H7 (cell line): ENCODE data around the gene CENPW. TPM values are rescaled to one million over a fixed set of nuclear protein-coding genes. Genes with fewer than 3 reads are reported as not detected.

Source experiments
- DNase-seq: peaks from one replicate; pipeline ENCODE4 v3.0.0; 2012
- H3K27me3 ChIP-seq: 2 replicates; pipeline ENCODE4 v1.6.0; 2011; ENCODE audit warnings: mild to moderate bottlenecking, low read length; ENCODE audit not compliant: control insufficient read depth, insufficient read depth
- H3K36me3 ChIP-seq: replicated peaks from 2 replicates; pipeline ENCODE4 v1.5.1; 2011; ENCODE audit warnings: low read length; ENCODE audit not compliant: control insufficient read depth, insufficient read depth
- H3K4me3 ChIP-seq: 2 replicates; pipeline ENCODE4 v1.5.1; 2011; ENCODE audit warnings: low read depth, mild to moderate bottlenecking, control low read depth, low read length, moderate library complexity; ENCODE audit not compliant: insufficient read depth
- total RNA-seq: library from RNA; depleted of rRNA; stranded (reverse); fragments of >200 nt; shearing (Covaris generic); gene quantifications from 2 replicates; pipeline ENCODE4 v1.2.3, GENCODE V29; 2014

CENPW gene
- total RNA-seq, 1 experiment from 2014 or later, result 19.6 TPM

DNA sequence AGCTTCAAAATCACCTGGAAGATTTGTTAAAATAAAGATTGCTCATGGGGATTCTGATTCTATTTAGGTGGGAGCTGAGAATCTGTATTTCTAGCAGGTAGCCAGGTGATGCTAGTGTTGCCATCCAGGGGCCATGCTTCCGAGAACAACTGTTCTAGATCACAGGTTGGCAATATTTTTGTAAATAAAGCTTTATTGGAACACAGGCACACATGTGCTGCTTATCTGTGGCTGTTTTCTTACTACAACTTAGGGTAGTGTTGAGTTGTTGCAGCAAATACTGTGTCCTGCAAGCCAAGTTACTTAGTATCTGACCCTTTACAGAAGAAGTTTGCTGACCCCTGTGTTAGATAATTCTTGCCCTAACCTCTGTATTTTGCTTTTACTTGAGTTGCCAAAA is 12.0 kb downstream of the CENPW start:
- no peak overlapping the region for H3K4me3 ChIP-seq
- no peak for DNase-seq
- no peaks in the 10 kb centered on the region for H3K36me3 ChIP-seq
- no peaks in the 10 kb centered on the region for H3K27me3 ChIP-seq

DNA sequence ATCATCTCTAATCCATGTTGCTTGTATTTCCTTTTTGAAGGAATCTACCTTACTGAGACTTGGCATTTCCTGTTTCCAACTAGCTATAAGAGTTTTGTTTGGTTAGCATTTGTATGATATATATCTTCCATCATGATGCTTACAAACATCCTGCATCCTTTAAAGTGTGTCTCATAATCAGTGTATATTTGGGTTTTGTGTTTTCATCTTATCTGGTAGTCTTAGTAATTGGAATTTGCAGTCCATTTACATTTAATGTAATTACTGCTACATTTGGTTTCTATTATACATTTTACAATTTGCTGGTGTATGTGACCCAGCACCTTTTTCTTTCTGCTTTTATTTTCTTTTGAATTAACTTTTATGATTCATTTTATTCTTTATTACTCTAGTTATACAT is 12.6 kb downstream of the CENPW start:
- H3K27me3 ChIP-seq, result no peaks in the 10 kb centered on the region
- no peak for DNase-seq
- H3K4me3 ChIP-seq, result no peak overlapping the region
- no peaks in the 10 kb centered on the region for H3K36me3 ChIP-seq

DNA sequence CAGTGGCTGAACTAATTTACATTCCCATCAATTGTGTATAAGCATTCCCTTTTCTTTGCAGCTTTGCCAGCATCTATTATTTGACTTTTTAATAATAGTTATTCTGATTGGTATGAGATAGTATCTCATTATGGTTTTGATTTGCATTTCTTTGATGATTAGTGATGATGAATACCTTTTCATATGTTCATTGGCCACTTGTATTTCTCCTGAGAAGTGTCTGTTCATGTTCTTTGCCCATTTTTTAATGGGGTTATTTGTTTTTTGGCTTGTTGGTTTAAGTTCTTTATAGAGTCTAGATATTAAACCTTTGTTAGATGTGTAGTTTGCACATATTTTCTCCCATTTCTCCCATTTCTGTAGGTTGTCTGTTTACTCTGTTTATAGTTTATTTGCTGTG is 16.6 kb downstream of the CENPW start:
- Histone ChIP-seq H3K36me3 (no peaks in the 10 kb centered on the region), H3K27me3 (no peaks in the 10 kb centered on the region), H3K4me3 (no peak overlapping the region)
- no peak for DNase-seq

DNA sequence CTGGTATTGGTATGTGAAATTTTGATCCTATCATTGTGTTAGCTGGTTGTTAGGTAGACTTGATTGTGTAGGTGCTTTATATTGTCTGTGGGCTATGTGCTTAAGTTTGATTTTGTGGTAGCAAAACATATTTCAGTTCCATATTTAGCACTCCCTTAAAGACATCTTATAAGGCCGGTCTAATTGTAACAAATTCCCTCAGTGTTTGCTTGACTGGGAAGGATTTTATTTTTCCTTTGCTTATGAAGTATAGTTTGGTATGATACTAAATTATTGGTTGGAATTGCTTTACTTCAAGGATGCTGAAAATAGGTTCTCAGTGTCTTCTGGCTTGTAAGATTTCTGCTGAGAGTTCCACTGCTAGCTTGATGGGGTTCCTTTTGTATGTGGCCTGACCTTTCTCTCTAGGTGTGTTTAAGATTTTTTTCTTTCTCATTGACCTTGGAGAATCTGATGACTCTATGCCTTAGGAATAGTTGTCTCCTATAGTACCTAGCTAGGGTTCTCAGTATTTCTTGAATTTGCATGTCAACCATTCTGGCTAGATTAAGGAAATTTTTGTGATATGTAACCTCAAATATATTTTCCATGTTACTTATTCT is 20.1 kb downstream of the CENPW start:
- no peak overlapping the region for H3K4me3 ChIP-seq
- no peak for DNase-seq
- H3K27me3 ChIP-seq, result no peaks in the 10 kb centered on the region
- no peaks in the 10 kb centered on the region for H3K36me3 ChIP-seq

DNA sequence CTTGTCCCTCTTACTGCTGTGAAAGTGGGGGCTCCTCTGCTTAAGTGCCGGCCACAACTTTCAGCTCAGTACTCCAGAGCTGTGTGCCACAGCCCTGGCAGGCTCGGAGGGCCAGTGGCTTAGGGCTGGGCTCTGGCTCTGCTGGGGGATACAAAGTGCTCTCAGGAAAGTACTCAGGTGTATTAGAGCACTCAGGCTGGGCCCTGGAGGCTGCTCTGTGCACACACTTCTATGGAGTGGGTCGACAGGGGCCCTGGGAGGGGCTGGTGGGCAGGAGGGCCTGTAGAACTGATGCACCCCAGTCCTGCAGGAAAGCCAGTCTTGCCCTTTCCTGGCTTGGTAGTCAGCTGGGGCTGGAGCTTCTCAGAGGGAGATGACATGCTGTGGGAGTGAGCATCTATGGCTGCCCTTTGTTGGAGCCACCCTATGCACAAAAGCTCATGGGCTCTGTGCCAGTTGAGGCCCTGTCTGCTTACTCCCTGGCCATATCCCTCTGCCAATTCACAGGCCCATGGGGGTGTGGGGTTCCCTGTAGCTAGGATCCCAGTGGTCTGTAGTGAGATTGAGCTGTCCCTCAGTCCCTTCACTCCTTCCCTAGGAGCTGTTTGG is 22.0 kb downstream of the CENPW start:
- DNase-seq, result no peak
- no peak overlapping the region for H3K4me3 ChIP-seq
- no peaks in the 10 kb centered on the region for H3K36me3 ChIP-seq

DNA sequence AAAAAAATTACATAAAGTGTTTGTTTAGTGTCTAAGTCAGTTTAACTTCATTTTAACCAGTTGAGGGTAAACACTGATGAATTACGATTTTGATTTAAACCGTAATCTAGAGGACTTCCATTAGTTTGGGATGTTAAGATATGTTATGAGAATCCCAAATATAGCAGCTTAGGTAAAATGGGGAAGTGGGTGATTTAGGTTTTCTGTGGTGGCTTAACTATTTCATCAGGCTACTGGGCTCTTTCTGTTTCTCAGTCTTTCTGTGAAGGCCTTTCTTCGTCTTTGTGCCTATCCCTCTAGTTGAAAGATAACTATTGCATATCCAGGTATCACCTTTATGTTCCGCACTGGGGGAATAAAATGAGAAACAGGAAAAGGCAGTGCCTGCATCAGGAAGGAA is 27.9 kb downstream of the CENPW start:
- Histone ChIP-seq H3K27me3 (no peaks in the 10 kb centered on the region), H3K36me3 (no peaks in the 10 kb centered on the region), H3K4me3 (no peak overlapping the region)
- no peak for DNase-seq

More for the DNA sequence above, 22.0 kb downstream of the CENPW start:
- H3K27me3 ChIP-seq, result no peaks in the 10 kb centered on the region

DNA sequence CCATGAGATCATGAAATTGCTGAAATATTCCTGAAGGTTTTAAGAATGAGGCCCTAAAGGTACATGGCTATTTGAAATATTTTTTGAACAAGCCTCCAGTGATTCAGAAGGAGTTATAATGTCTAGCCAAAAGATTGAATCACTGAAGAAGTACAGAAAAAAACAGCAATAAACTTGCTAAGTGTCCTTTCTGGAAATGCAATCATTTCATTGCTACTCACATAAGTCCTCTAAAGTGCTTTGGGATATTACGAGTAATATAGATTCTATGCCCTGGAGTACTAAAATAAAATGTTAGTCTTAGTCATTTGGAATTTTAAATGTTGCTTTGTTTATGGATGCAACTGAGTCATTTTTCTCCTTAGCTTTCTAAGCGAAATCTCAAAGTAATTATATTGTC is 32.7 kb downstream of the CENPW start:
- no peak for DNase-seq
- Histone ChIP-seq H3K4me3 (no peak overlapping the region), H3K27me3 (no peaks in the 10 kb centered on the region), H3K36me3 (no peaks in the 10 kb centered on the region)

DNA sequence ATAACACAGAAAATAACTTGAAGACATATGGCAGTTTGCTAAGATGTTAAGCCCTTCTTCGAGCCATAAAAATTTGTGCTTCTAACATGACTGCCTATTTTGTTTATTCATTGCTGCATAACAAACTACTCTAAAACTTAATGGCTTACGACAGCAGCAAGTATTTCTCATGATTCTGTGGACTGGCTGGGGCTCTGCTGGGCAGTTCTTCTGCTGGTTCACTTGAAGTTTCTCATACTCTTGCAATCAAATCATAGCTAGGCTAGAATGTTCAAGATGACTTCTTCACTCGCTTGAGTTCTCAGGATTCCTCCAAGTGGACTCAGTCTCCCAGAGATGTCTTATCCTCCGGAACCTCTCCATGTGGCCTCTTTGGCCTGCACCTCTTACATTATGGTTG is 33.4 kb downstream of the CENPW start:
- H3K4me3 ChIP-seq, result no peak overlapping the region
- H3K36me3 ChIP-seq, result no peaks in the 10 kb centered on the region
- DNase-seq, result no peak
- H3K27me3 ChIP-seq, result no peaks in the 10 kb centered on the region

DNA sequence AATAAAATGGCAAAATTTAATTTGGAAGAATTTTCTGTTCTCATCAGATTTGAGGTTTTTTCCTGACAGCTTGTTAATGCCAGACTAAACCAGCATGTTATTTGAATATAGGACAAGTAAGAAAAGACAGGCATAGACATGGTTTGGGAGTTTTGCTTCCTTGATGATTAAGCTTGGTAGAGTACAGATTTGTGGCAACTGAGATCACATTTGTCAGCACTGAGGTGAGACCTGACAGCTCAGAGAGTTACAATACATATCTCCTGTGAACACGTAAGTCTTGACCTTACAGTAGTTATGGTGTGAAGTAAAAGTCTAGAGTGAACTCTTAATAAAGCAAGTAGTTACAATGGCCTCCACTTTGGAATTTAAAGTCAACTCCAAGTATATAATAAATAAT is 34.5 kb downstream of the CENPW start:
- Histone ChIP-seq H3K27me3 (no peaks in the 10 kb centered on the region), H3K4me3 (no peak overlapping the region), H3K36me3 (no peaks in the 10 kb centered on the region)
- no peak for DNase-seq

DNA sequence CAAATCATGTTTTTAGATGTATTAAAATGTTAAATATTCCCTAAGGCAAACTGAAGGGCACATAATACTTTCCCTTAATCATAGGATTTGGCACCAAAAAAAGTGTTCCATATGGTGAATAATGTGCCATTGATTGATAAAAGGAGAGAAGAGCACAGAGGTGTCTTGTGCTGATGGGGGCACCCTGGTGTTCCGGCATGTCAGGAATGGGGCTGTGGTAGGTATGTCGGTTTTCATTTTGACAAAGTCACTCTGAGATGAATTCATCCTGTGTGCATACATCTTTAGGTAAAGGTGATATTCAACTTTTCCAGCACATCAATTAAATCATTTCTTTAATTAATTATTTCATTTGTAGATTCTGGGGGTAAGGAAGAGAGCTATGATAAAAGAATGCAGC is 36.8 kb downstream of the CENPW start:
- Histone ChIP-seq H3K4me3 (no peak overlapping the region), H3K36me3 (no peaks in the 10 kb centered on the region)
- DNase-seq, result peak; percentile 17

DNA sequence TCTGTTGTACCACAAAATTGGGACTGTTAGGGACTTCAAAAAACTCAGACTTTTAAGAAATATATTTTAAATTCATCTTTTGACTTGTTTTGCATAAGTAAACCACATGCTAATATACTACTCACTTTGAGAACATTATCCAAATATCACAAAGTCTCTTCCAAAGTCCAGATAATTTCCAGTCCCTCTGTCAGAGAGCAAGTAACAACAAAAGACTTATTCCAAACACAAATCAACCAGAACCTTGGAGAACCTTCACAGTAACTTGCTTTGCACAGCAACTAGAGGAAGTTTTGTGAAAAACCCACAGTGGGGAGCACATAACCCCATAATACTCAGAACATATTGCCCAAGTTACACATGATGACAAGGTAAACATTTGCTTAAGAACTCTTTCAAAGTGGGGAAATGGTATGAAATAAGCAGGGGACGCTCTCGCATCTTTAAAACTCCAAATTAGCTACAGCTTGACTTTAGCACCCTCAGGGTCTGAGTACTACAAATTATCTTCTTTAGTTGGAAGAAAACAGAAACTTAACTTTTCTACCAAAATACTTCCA is 37.8 kb downstream of the CENPW start:
- Histone ChIP-seq H3K36me3 (no peaks in the 10 kb centered on the region), H3K4me3 (no peak overlapping the region), H3K27me3 (no peaks in the 10 kb centered on the region)
- DNase-seq, result no peak

More for the DNA sequence above, 36.8 kb downstream of the CENPW start:
- H3K27me3 ChIP-seq, result no peaks in the 10 kb centered on the region

DNA sequence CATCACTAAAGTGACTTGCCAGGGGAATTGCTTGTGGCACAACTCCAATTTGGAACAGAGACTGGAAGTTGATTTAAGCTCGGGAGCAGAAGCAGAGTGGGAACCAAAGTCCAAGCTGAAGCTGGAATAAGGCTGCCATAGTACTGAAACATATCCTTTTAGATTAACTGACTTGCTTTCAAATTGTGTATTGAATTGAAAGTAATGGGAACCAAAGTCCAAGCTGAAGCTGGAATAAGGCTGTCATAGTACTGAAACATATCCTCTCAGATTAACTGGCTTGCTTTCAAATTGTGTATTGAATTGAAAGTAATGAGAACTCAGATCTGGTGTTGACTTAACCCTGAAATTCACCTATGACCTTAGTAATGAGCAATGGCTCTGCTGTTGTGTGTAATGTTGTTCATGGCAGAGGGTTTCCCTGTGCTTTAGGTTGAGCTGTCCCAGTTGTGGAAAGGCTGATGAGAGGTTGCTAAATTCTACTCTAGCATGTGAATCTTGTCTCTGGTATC is 40.2 kb downstream of the CENPW start:
- H3K36me3 ChIP-seq, result no peaks in the 10 kb centered on the region
- H3K4me3 ChIP-seq, result no peak overlapping the region
- no peaks in the 10 kb centered on the region for H3K27me3 ChIP-seq
- DNase-seq, result no peak

DNA sequence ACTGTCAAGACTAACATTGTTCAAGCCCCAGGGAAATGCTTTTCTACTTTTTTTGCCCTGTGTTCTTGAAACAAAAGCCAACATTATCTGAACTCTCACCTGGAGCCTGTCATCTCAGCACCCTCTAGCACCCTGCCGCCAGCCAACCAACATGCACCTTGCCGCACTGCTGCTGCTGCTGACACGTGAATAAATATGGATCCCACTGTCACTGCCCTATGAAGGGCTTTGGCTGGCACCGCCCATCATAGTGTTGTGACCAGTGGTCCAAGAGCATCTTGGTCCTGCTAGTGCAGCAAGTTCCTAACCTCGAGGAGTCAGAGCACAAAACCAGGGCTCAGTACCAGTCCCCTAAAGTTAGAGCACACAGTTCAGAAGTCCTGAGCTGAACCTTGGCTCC is 41.6 kb downstream of the CENPW start:
- no peak for DNase-seq
- Histone ChIP-seq H3K36me3 (no peaks in the 10 kb centered on the region), H3K27me3 (no peaks in the 10 kb centered on the region), H3K4me3 (no peak overlapping the region)

DNA sequence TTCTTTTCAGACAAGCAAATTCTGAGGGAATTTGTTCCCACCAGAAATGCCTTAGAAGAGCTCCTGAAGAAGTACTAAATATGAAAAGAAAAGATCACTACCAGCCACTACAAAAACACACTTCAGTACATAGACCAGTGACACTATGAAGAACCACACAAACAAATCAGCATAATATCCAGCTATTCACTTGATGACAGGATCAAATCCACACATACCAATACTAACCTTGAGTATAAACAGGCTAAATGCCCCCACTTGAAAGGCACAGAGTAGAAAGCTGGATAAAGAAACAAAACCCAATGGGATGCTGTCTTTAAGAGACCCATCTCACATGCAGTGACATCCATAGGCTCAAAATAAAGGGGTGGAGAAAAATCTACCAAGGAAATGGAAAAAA is 43.3 kb downstream of the CENPW start:
- Histone ChIP-seq H3K27me3 (no peaks in the 10 kb centered on the region), H3K4me3 (no peak overlapping the region), H3K36me3 (no peaks in the 10 kb centered on the region)
- no peak for DNase-seq

DNA sequence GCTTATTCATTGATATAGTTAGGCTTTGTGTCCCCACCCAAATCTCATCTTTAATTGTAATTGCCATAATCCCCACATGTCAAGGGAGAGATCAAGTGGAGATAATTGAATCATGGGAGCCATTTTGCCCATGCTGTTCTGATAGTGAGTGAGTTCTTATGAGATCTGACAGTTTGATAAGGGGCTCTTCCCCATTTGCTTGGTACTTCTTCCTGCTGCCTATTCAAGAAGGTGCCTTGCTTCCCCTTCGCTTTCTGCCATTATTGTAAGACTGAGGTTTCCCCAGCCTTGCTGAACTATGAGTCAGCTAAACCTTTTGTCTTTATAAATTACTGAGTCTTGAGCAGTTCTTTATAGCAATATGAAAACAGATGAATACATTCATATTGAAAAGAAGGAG is 45.6 kb downstream of the CENPW start:
- Histone ChIP-seq H3K27me3 (no peaks in the 10 kb centered on the region), H3K36me3 (no peaks in the 10 kb centered on the region), H3K4me3 (no peak overlapping the region)
- no peak for DNase-seq
